Thymus (tissue), 11 donors: ENCODE results near the gene INKA1. TPM values are rescaled to one million over a fixed set of nuclear protein-coding genes. Genes with fewer than 3 reads are reported as not detected.

ENCODE experiments used
- DNase-seq, 9 donors: peaks; one replicate each; pipeline ENCODE4 v3.0.0-alpha.2; 2013; ENCODE audit warnings: low spot score in 9 of 9, low read depth in 6 of 9, missing footprints in 1 of 9
- H3K27ac ChIP-seq, 2 donors: one replicate each; pipeline ENCODE4 v1.5.1; 2013; ENCODE audit warnings: control low read depth in 1 of 2, low read depth in 1 of 2, low read length in 1 of 2, mild to moderate bottlenecking in 1 of 2, moderate library complexity in 1 of 2
- H3K27me3 ChIP-seq, 2 donors: one replicate each; pipeline ENCODE4 v1.5.1; 2013; ENCODE audit warnings: low read length in 1 of 2; ENCODE audit not compliant: control insufficient read depth in 2 of 2, insufficient read depth in 1 of 2
- H3K36me3 ChIP-seq, 2 donors: one replicate each; pipeline ENCODE4 v1.5.1; 2013; ENCODE audit warnings: low read length in 1 of 2, mild to moderate bottlenecking in 1 of 2, moderate library complexity in 1 of 2; ENCODE audit not compliant: control insufficient read depth in 2 of 2, insufficient read depth in 2 of 2
- H3K4me1 ChIP-seq, 2 donors: one replicate each; pipeline ENCODE4 v1.5.1; 2013; ENCODE audit warnings: low read length in 2 of 2; ENCODE audit not compliant: control insufficient read depth in 2 of 2, insufficient read depth in 2 of 2
- H3K4me3 ChIP-seq, 2 donors: one replicate each; pipeline ENCODE4 v1.5.1; 2013; ENCODE audit warnings: low read length in 2 of 2, control low read depth in 1 of 2, mild to moderate bottlenecking in 1 of 2
- H3K9me3 ChIP-seq, 2 donors: one replicate each; pipeline ENCODE4 v1.5.1; 2013; ENCODE audit warnings: low read length in 1 of 2, mild to moderate bottlenecking in 1 of 2; ENCODE audit not compliant: control insufficient read depth in 2 of 2, insufficient read depth in 1 of 2
- WGBS: extraction: QIAGEN DNeasy Blood & Tissue Kit; methylation state at CpG from one replicate; pipeline ENCODE4 v1.1.7; 2013; 5-methylcytosine and 5-hydroxymethylcytosine counted together
- polyA plus RNA-seq: library from polyadenylated mRNA; stranded (reverse); fragments of 200-250 nt; gene quantifications from one replicate; pipeline ENCODE4 v1.2.3, GENCODE V29; 2013
- total RNA-seq: library from RNA; stranded (reverse); fragments of 120-200 nt; gene quantifications from one replicate; pipeline ENCODE4 v1.2.4, GENCODE V29; 2013
- donor health status: healthy.

Gene INKA1
- total and polyA plus RNA-seq, 2 donors: 4.2 to 5.2 TPM

DNA sequence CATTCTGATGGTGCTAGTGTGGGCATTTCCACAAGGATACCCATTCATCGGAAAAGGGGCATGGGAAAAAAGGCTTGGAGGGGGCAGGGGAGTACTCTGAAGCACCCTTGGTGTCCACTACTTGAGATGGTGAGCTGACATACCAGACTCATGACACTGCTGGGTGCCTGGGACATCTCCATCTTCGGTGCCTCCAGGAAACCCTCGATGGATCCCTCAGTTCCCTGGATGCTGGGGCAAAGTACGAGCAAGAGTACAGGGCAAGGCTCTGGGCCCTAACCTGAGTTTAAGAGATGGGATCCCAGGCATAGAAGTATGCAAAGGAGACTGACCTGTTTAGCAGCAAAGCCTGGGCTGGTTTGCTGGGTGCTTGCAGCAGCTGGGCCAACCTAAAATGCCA lies 11.5 kb upstream of the INKA1 start:
- DNase-seq: no peak
- Histone ChIP-seq H3K27ac (no peak overlapping the region), H3K36me3 (no peaks in the 10 kb centered on the region), H3K4me3 (no peak overlapping the region), H3K4me1 (peaks cover 6 to 24% of the 10 kb centered on the region in 2 donors), H3K27me3 (no peaks in the 10 kb centered on the region), H3K9me3 (no peaks in the 10 kb centered on the region)
- 98% methylated on average over 4 of the region's 4 CpGs for WGBS

GRCh38 chr3:49792371-49793150 lies 10.5 kb upstream of the INKA1 start:
- Histone ChIP-seq H3K27me3 (no peaks in the 10 kb centered on the region), H3K4me3 (no peak overlapping the region), H3K27ac (no peak overlapping the region), H3K9me3 (no peaks in the 10 kb centered on the region), H3K36me3 (no peaks in the 10 kb centered on the region), H3K4me1 (peaks cover 0 to 15% of the 10 kb centered on the region in 2 donors)
- 96% methylated on average over 10 of the region's 10 CpGs for WGBS
- DNase-seq: no peak

DNA sequence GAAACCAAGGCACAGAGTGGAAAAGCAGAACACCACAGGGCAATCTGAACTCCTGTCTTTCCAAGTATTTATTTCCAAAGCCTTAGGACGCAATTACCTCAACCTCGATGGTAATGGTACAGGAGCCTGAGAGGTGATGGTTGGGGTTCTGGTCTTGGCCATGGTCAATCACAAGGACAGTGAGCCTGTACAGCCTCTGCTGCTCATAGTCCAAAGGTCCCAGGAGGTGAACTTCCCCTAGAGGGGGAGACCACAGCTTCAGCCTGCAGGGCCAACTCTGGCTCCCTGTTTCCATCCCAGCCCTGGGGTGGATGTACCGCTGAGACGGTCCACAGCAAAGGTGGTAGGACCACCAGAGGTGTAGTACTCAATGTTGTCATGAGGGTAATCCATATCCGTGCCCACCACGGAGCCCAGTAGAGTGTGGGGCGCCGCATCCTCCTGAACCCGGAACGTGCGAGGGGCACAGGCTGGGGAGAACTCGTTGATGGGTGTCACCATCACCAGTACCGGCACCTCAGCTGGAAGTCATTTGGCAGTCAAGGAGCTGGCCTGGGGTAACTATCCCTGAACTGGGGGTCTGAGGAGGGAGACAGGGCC lies 9.5 kb upstream of the INKA1 start:
- Histone ChIP-seq H3K4me3 (no peak overlapping the region), H3K4me1 (peaks cover 0 to 15% of the 10 kb centered on the region in 2 donors), H3K36me3 (no peaks in the 10 kb centered on the region), H3K9me3 (no peaks in the 10 kb centered on the region), H3K27ac (no peak overlapping the region), H3K27me3 (no peaks in the 10 kb centered on the region)
- WGBS: 98% methylated on average over 13 of the region's 13 CpGs
- no peak for DNase-seq

GRCh38 chr3:49794431-49794830 lies 8.6 kb upstream of the INKA1 start:
- WGBS: 91% methylated on average over 4 of the region's 4 CpGs
- peaks cover 0 to 15% of the 10 kb centered on the region in 2 donors for H3K4me1 ChIP-seq
- no peak overlapping the region for H3K27ac ChIP-seq
- DNase-seq: no peak
- H3K27me3 ChIP-seq: no peaks in the 10 kb centered on the region
- no peak overlapping the region for H3K4me3 ChIP-seq
- H3K9me3 ChIP-seq: no peaks in the 10 kb centered on the region
- no peaks in the 10 kb centered on the region for H3K36me3 ChIP-seq

DNA sequence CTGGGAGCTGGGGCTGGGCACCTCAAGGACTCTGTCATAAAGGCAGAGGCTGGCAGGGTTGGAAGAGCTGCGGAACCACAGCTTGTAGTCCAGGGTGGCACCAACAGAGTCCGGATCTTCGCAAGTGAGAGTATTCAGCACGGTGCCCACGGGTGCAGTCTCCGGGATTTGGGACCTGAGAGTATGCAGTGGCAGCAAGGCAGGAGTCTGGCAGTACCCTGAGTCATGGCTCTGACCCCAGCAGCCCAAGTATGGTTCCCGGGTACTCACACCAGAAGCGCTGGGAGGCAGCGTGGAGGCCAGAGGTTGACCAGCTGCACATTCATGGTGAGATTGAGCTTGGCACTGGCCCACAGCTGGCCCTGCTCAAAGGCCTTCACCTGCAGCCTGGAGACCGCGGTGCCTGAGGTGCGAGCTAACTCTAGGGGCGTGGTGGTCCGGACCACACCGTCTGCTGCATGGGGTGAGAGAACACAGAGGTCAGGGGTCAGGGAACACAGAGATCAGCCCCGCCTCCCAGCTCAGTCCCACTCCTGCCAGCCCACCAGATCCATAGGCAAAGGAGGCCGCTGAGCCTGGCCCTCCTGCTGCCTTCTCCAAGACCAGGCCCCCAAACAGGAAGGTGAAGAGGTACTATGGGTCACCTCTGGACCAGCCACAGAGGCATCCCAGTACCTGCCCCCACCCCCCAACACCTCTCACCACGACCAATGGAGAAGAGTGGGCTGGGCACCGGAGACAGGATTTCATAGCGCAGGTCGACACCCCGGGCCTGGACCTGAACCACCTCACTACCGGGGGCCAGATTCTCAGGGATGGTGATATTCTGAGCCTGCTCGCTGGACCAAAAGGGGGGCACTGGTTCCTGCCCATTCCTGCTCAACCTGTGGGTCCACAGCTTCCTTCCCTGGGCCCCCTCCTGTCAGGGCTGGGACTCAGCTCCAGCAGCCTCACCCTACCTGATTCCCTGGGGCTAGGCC lies 7.8 kb upstream of the INKA1 start:
- DNase-seq: no peak
- peaks cover 0 to 8% of the 10 kb centered on the region in 2 donors for H3K4me1 ChIP-seq
- WGBS: 96% methylated on average over 24 of the region's 24 CpGs
- H3K36me3 ChIP-seq: no peaks in the 10 kb centered on the region
- H3K9me3 ChIP-seq: no peaks in the 10 kb centered on the region
- no peak overlapping the region for H3K27ac ChIP-seq
- H3K27me3 ChIP-seq: no peaks in the 10 kb centered on the region
- no peak overlapping the region for H3K4me3 ChIP-seq

GRCh38 chr3:49799105-49799504 lies 4.0 kb upstream of the INKA1 start:
- no peak overlapping the region for H3K4me3 ChIP-seq
- peaks cover 0 to 7% of the 10 kb centered on the region in 2 donors for H3K9me3 ChIP-seq
- peaks cover 0 to 12% of the 10 kb centered on the region in 2 donors for H3K4me1 ChIP-seq
- no peaks in the 10 kb centered on the region for H3K36me3 ChIP-seq
- H3K27ac ChIP-seq: no peak overlapping the region
- 85% methylated on average over 1 of the region's 1 CpG for WGBS
- DNase-seq: no peak
- peaks cover 4 to 26% of the 10 kb centered on the region in 2 donors for H3K27me3 ChIP-seq

- peaks cover 0 to 7% of the 10 kb centered on the region in 2 donors for H3K9me3 ChIP-seq
- H3K4me1 ChIP-seq: peaks cover 0 to 19% of the 10 kb centered on the region in 2 donors
- H3K27me3 ChIP-seq: peaks cover 4 to 32% of the 10 kb centered on the region in 2 donors
- no peak for DNase-seq
- 93% methylated on average over 4 of the region's 4 CpGs for WGBS
- H3K36me3 ChIP-seq: peaks cover 0 to 3% of the 10 kb centered on the region in 2 donors
- H3K27ac ChIP-seq: no peak within 1 kb of the TSS
- H3K4me3 ChIP-seq: no peak within 1 kb of the TSS
Measured at GRCh38 chr3:49799761-49800160, 3.3 kb upstream of the INKA1 start, which contains the start of gene CDHR4. Gene CDHR4 (minus strand): TSS chr3:49799873. CDS start chr3:49799812, 61 bp downstream.

GRCh38 chr3:49801160-49801559 lies 1.9 kb upstream of the INKA1 start:
- 97% methylated on average over 2 of the region's 2 CpGs for WGBS
- peaks cover 0 to 7% of the 10 kb centered on the region in 2 donors for H3K9me3 ChIP-seq
- peaks cover 0 to 7% of the 10 kb centered on the region in 2 donors for H3K36me3 ChIP-seq
- peaks cover 4 to 44% of the 10 kb centered on the region in 2 donors for H3K27me3 ChIP-seq
- no peak overlapping the region for H3K4me3 ChIP-seq
- H3K4me1 ChIP-seq: peaks cover 7 to 33% of the 10 kb centered on the region in 2 donors
- no peak for DNase-seq
- no peak overlapping the region for H3K27ac ChIP-seq
